Effector memory CD4-positive, alpha-beta T cell (primary cell): ENCODE results near the gene C19orf47.

ENCODE experiments used
- DNase-seq, 3 donors: peaks; one replicate each; pipeline ENCODE4 v3.0.0-alpha.2; 2020
- H3K27ac ChIP-seq: 2 replicates; pipeline ENCODE4 v1.7.0; 2013; ENCODE audit warnings: mild to moderate bottlenecking, low read length, moderate library complexity; ENCODE audit not compliant: insufficient read depth, poor library complexity, severe bottlenecking
- H3K27me3 ChIP-seq: replicated peaks from 2 replicates; pipeline ENCODE4 v1.7.0; 2013; ENCODE audit warnings: mild to moderate bottlenecking, low read length; ENCODE audit not compliant: insufficient read depth, control insufficient read depth, poor library complexity, severe bottlenecking
- H3K36me3 ChIP-seq: 2 replicates; pipeline ENCODE4 v1.7.0; 2013; ENCODE audit warnings: mild to moderate bottlenecking, low read length, moderate library complexity; ENCODE audit not compliant: control insufficient read depth, insufficient read depth
- H3K4me1 ChIP-seq: 2 replicates; pipeline ENCODE4 v1.7.0; 2013; ENCODE audit warnings: low read length, mild to moderate bottlenecking; ENCODE audit not compliant: control insufficient read depth, insufficient read depth, poor library complexity, severe bottlenecking
- H3K4me3 ChIP-seq: 2 replicates; pipeline ENCODE4 v1.7.0; 2013; ENCODE audit warnings: low read length, low read depth, mild to moderate bottlenecking; ENCODE audit not compliant: insufficient read depth, poor library complexity, severe bottlenecking
- H3K9me3 ChIP-seq: 2 replicates; pipeline ENCODE4 v1.7.0; 2013; ENCODE audit warnings: mild to moderate bottlenecking, low read length, moderate library complexity; ENCODE audit not compliant: control insufficient read depth

Gene C19orf47

GRCh38 chr19:40277356-40278059 is 70.7 kb downstream of the C19orf47 start:
- Histone ChIP-seq H3K36me3 (peaks cover 5% of the 10 kb centered on the region), H3K4me3 (no peak overlapping the region), H3K9me3 (no peaks in the 10 kb centered on the region), H3K4me1 (peaks cover 11% of the 10 kb centered on the region), H3K27me3 (no peaks in the 10 kb centered on the region), H3K27ac (no peak overlapping the region)
- DNase-seq: no peak

- Histone ChIP-seq H3K4me1 (peaks cover 11% of the 10 kb centered on the region), H3K27ac (no peak overlapping the region), H3K36me3 (peaks cover 8% of the 10 kb centered on the region)
Measured at GRCh38 chr19:40274585-40275544, 73.3 kb downstream of the C19orf47 start.

GRCh38 chr19:40273469-40274360 is 74.5 kb downstream of the C19orf47 start:
- H3K27ac ChIP-seq: no peak overlapping the region

More at GRCh38 chr19:40274585-40275544, 73.3 kb downstream of the C19orf47 start:
- DNase-seq: no peak
- H3K27me3 ChIP-seq: no peaks in the 10 kb centered on the region
- no peaks in the 10 kb centered on the region for H3K9me3 ChIP-seq
- H3K4me3 ChIP-seq: no peak overlapping the region

GRCh38 chr19:40272261-40272660 is 75.9 kb downstream of the C19orf47 start:
- H3K27me3 ChIP-seq: no peaks in the 10 kb centered on the region
- H3K9me3 ChIP-seq: no peaks in the 10 kb centered on the region
- peaks cover 9% of the 10 kb centered on the region for H3K4me1 ChIP-seq
- DNase-seq: no peak
- no peak overlapping the region for H3K4me3 ChIP-seq
- peaks cover 6% of the 10 kb centered on the region for H3K36me3 ChIP-seq
- no peak overlapping the region for H3K27ac ChIP-seq

More at GRCh38 chr19:40273469-40274360, 74.5 kb downstream of the C19orf47 start:
- Histone ChIP-seq H3K9me3 (no peaks in the 10 kb centered on the region), H3K4me1 (peaks cover 9% of the 10 kb centered on the region), H3K27me3 (no peaks in the 10 kb centered on the region), H3K4me3 (no peak overlapping the region), H3K36me3 (peaks cover 6% of the 10 kb centered on the region)
- no peak for DNase-seq

GRCh38 chr19:40271706-40272105 is 76.5 kb downstream of the C19orf47 start:
- Histone ChIP-seq H3K27me3 (no peaks in the 10 kb centered on the region), H3K9me3 (no peaks in the 10 kb centered on the region), H3K4me1 (peaks cover 9% of the 10 kb centered on the region), H3K4me3 (no peak overlapping the region), H3K36me3 (peaks cover 6% of the 10 kb centered on the region), H3K27ac (no peak overlapping the region)
- no peak for DNase-seq

GRCh38 chr19:40270362-40271089 is 77.7 kb downstream of the C19orf47 start:
- Histone ChIP-seq H3K4me1 (peaks cover 9% of the 10 kb centered on the region), H3K27me3 (no peaks in the 10 kb centered on the region), H3K36me3 (peaks cover 6% of the 10 kb centered on the region), H3K4me3 (no peak overlapping the region), H3K9me3 (no peaks in the 10 kb centered on the region), H3K27ac (no peak overlapping the region)
- DNase-seq: no peak
